Measurements from ENCODE around the gene RAB20. TPM values are rescaled to one million over a fixed set of nuclear protein-coding genes. Genes with fewer than 3 reads are reported as not detected.
"Not testable (repeated sequence)": the region's sequence is repeated elsewhere in the genome, so short reads cannot be mapped to it uniquely, and the experiment has no call there.

The RAB20 gene
- total and polyA plus RNA-seq, 2 experiments from 2014 or later, result 28.3 to 37.4 TPM

DNA sequence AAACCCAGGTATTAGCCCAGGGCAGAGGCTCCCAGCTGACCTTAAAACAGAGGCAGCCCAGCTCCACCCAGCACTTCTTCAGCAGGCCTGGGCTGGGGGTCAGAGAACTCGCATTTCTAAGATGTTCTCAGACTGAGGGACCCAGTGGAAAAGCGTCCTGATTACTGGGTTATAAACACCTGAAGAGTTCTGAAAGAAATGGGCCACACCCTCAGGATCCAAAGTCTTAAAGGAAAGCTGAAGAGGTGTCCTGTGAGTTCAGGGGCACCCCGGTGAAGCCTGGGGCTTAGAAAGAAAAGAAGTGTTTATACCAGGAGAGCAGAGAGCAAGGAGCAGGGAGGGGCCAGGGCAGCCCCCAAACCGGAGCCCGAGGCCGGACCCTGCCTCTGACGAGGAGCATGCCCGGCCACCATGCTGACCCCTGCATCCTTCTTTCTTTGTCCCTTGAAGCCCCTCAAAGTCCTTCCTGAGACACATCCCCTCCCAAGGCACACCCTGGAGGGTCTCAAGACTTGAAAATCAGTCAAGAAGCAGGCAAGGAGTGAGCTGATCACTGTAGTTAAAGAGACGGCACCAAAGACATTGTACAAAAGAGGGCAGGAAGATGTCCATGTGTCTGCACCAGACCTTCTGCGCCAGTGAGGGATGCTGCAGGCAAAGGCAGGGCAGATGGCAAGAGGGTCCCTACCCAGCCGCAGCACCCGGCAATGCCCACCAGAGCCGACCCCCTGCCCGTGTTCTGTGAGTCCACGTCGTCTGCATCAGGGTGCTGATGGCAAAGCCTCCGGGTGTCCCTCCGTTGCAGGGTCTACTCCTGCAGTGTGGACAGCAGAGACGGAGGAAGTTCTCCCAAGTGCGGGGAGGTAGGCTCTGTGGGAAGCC is 10.6 kb upstream of the RAB20 start:
- Histone ChIP-seq H3K27ac (no peak overlapping the region), H3K4me1 (ENCODE audit: insufficient read depth) (no peaks in the 10 kb centered on the region), H3K4me3 (no peak overlapping the region), H3K4me2 (no peak overlapping the region), H3K36me3 (replicated peaks; ENCODE audit: insufficient read depth, low read depth) (no peaks in the 10 kb centered on the region), H2AFZ (no peak overlapping the region), H4K20me1 (ENCODE audit: insufficient read depth, poor library complexity, severe bottlenecking) (no peaks in the 10 kb centered on the region), H3K27me3 (no peaks in the 10 kb centered on the region), H3K79me2 (no peaks in the 10 kb centered on the region), H3K9me2 (replicated peaks; ENCODE audit: insufficient read depth) (no peaks in the 10 kb centered on the region), H3K9me3 (ENCODE audit: low read depth) (no peaks in the 10 kb centered on the region)
- no peak for TF ChIP-seq EZH2phosphoT487 (IDR thresholded peaks at IDR 0.05; ENCODE audit: low read depth, severe bottlenecking, unreplicated experiment)
- TF ChIP-seq, protein P1, sequence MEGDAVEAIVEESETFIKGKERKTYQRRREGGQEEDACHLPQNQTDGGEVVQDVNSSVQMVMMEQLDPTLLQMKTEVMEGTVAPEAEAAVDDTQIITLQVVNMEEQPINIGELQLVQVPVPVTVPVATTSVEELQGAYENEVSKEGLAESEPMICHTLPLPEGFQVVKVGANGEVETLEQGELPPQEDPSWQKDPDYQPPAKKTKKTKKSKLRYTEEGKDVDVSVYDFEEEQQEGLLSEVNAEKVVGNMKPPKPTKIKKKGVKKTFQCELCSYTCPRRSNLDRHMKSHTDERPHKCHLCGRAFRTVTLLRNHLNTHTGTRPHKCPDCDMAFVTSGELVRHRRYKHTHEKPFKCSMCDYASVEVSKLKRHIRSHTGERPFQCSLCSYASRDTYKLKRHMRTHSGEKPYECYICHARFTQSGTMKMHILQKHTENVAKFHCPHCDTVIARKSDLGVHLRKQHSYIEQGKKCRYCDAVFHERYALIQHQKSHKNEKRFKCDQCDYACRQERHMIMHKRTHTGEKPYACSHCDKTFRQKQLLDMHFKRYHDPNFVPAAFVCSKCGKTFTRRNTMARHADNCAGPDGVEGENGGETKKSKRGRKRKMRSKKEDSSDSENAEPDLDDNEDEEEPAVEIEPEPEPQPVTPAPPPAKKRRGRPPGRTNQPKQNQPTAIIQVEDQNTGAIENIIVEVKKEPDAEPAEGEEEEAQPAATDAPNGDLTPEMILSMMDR (IDR thresholded peaks at IDR 0.05; ENCODE audit: poor library complexity), result no peak
- no peak for TF ChIP-seq EZH2 (IDR thresholded peaks at IDR 0.05; ENCODE audit: borderline replicate concordance)
- DNase-seq (ENCODE audit: low spot score), result no peak
- 79% methylated on average over 20 of the region's 20 CpGs for WGBS (ENCODE audit: low lambda C conversion rate, missing lambda C conversion rate)

DNA sequence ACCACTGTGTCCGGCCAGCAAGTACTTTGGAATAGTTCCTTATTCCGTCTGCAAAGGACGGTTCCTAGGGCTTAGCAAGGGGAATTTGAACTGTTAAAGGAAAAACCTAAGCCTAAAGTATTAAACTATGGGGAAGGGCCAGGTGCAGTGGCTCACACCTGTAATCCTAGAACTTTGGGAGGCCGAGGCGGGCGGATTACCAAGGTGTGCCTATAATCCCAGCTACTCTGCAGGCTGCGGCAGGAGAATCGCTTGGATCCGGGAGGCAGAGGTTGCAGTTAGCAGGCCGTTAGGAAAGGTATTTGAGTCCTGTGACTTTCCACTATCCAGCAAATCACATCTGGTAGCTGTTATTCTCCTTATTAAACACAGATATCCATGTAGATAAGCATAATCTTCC is 9.4 kb upstream of the RAB20 start:
- Histone ChIP-seq H3K4me1 (ENCODE audit: insufficient read depth) (no peaks in the 10 kb centered on the region), H3K9me2 (replicated peaks; ENCODE audit: insufficient read depth) (no peaks in the 10 kb centered on the region), H3K79me2 (no peaks in the 10 kb centered on the region), H4K20me1 (ENCODE audit: insufficient read depth, poor library complexity, severe bottlenecking) (no peaks in the 10 kb centered on the region), H3K36me3 (replicated peaks; ENCODE audit: insufficient read depth, low read depth) (no peaks in the 10 kb centered on the region), H3K27ac (no peak overlapping the region), H3K9me3 (ENCODE audit: low read depth) (no peaks in the 10 kb centered on the region), H3K27me3 (no peaks in the 10 kb centered on the region), H3K4me2 (no peak overlapping the region), H3K4me3 (no peak overlapping the region), H2AFZ (no peak overlapping the region)
- TF ChIP-seq, protein P1 (IDR thresholded peaks at IDR 0.05; ENCODE audit: poor library complexity), result no peak
- TF ChIP-seq EZH2phosphoT487 (IDR thresholded peaks at IDR 0.05; ENCODE audit: low read depth, severe bottlenecking, unreplicated experiment) (no peak), EZH2 (IDR thresholded peaks at IDR 0.05; ENCODE audit: borderline replicate concordance) (no peak)
- WGBS (ENCODE audit: low lambda C conversion rate, missing lambda C conversion rate), result 73% methylated on average over 10 of the region's 10 CpGs
- no peak for DNase-seq (ENCODE audit: low spot score)

- H3K9me3 ChIP-seq (ENCODE audit: low read depth); H3K9me2 ChIP-seq (replicated peaks; ENCODE audit: insufficient read depth); DNase-seq (ENCODE audit: low spot score); H3K36me3 ChIP-seq (replicated peaks; ENCODE audit: insufficient read depth, low read depth); H3K27ac ChIP-seq; H3K27me3 ChIP-seq; H3K4me3 ChIP-seq; H3K4me1 ChIP-seq (ENCODE audit: insufficient read depth); H2AFZ ChIP-seq; H4K20me1 ChIP-seq (ENCODE audit: insufficient read depth, poor library complexity, severe bottlenecking); H3K4me2 ChIP-seq; H3K79me2 ChIP-seq: not testable (repeated sequence)
- WGBS (ENCODE audit: low lambda C conversion rate, missing lambda C conversion rate), result 73% methylated on average over 7 of the region's 7 CpGs
These were observed 8.4 kb upstream of the RAB20 start for GRCh38 chr13:110569962-110570361.

- 93% methylated on average over 3 of the region's 3 CpGs for WGBS (ENCODE audit: low lambda C conversion rate, missing lambda C conversion rate)
- Histone ChIP-seq H2AFZ (no peak overlapping the region), H4K20me1 (ENCODE audit: insufficient read depth, poor library complexity, severe bottlenecking) (no peaks in the 10 kb centered on the region), H3K4me1 (ENCODE audit: insufficient read depth) (no peaks in the 10 kb centered on the region), H3K79me2 (peaks cover 3% of the 10 kb centered on the region), H3K9me2 (replicated peaks; ENCODE audit: insufficient read depth) (no peaks in the 10 kb centered on the region), H3K36me3 (replicated peaks; ENCODE audit: insufficient read depth, low read depth) (no peaks in the 10 kb centered on the region), H3K27ac (no peak overlapping the region), H3K9me3 (ENCODE audit: low read depth) (no peaks in the 10 kb centered on the region), H3K27me3 (no peaks in the 10 kb centered on the region), H3K4me3 (no peak overlapping the region), H3K4me2 (no peak overlapping the region)
- TF ChIP-seq, protein P1 (IDR thresholded peaks at IDR 0.05; ENCODE audit: poor library complexity), result no peak
- no peak for TF ChIP-seq EZH2phosphoT487 (IDR thresholded peaks at IDR 0.05; ENCODE audit: low read depth, severe bottlenecking, unreplicated experiment)
- no peak for TF ChIP-seq EZH2 (IDR thresholded peaks at IDR 0.05; ENCODE audit: borderline replicate concordance)
- no peak for DNase-seq (ENCODE audit: low spot score)
These were observed 7.1 kb upstream of the RAB20 start for GRCh38 chr13:110568612-110569011.

All from hepatocyte (in vitro differentiated cells).